NCI-H510A (cell line): ENCODE results near the gene USP1.

ENCODE experiments used
- DNase-seq: peaks from one replicate; lab custom pipeline; 2025; lab: John Stamatoyannopoulos, UW

The USP1 gene

DNA sequence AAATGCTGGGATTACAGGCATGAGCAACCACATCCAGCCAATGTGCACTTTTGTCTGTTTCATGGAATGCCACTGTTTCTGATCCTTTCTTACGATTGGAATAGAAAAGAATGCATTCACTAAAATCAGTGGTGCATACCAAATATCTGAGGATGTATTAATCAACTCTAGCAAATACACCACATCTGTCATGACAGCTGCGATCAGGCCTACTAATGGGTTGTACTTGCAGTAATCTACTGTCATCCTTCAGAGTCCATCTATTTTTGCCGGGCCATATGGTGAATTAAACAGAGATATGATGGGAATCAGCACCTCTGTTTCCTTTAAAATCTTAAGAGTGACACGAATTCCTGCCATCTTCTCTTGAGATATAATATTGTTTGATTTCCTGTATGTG lies 8.5 kb upstream of the USP1 start:
- DNase-seq, result no peak

DNA sequence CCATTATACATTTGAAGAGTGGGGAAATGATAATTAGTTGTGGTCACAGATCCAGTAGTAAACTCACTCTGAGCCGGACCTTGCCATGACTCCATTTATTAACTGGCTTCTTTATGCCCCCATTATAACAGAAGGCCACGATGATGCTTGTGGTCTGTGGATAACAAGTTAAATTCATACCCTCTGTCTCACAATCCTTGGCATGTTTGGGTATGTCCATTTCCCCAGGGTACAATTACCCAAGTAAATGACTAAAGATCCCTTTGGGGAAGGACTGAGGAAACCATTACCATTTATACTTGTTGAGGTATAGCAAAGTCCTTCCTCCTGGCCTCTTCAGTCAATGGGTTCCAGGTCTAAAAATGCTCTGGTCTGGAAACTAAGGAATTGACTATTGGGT lies 7.3 kb upstream of the USP1 start:
- DNase-seq, result no peak

DNA sequence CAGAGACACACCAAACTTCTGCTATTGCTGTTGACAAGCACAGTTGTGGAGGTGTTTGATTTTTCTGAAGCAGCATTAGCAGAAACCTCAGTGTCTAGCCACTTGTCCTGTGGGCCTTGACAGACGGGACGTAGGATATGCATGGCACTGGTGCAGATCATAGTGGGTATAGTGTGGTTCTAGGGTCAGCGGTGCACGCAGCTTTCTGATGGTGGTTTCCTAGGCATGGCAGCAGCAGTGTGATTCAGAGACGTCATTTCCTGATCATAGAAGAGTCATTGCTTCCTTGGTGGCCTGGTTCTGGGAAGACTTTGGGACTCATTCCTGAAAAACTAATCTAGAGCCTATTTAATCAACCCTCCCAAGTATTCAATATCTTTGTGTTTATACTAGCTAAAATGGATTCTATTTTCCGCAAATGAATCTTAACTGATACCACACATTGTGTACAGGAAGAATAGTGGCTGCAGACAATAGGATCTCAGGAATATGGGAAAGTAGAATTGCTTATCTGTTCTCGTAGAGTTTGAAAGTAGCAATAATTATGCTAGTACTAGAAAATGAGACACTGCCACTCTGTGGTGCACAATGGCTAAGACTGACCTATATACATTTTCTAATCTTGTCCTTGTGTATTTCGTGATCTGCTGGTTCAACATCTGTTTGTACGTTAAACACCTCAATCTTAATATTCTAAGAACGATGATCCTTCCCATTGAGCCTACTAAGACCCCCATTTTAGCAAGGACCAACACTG lies 2.8 kb upstream of the USP1 start:
- no peak for DNase-seq

DNA sequence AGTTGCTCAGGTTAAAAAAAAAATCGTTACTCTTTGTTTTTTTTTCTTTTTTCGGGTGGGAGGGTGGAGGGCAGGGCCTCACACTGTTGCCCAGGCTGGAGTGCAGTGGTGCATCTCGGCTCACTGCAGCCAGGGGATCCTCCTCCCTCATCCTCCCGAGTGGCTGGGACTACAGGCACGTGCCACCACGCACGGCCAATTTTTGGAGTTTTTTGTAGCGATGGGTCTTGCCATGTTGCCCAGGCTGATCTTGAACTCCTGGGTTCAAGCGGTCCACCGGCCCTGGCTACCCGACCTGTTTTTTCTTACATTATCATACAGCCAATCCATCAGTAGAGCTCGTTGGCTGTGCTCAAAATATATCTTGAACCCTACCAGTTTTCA lies 2.2 kb upstream of the USP1 start:
- DNase-seq, result no peak

DNA sequence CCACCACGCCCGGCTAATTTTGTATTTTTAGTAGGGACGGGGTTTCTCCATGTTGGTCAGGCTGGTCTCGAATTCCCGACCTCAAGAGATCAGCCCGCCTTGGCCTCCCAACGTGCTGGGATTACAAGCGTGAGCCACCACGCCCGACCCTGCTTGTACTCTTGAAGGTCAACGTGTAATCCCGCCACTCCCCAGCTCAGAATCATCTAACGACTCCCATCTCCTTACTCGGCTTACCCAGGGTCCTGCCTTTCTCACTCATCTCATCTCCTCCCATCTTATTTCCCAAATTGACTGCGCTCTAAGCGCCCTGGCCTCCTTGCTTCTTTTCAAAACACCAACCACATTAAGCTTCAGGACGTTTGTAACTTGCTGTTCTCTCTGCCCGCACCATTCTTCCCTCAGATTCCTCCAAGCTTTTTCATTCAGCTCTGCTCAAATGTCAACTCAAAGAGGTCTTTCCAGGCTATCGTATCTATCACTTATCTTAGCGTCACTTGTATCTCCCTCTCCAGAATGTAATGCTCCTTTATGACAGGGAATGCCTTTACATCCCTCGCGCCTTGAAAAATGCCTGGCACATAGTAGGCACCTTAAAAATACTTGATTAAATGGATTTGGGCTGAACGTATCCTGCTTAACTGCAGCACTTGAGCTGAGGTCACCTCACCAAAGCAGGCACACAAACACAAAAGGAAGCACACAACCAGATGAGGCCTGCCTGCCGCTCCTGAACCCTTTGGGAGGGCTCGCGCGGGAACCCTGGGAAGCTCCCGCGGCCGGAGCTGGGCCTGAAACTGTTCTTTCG lies 1.4 kb upstream of the USP1 start:
- DNase-seq, result peak; percentile 63

DNA sequence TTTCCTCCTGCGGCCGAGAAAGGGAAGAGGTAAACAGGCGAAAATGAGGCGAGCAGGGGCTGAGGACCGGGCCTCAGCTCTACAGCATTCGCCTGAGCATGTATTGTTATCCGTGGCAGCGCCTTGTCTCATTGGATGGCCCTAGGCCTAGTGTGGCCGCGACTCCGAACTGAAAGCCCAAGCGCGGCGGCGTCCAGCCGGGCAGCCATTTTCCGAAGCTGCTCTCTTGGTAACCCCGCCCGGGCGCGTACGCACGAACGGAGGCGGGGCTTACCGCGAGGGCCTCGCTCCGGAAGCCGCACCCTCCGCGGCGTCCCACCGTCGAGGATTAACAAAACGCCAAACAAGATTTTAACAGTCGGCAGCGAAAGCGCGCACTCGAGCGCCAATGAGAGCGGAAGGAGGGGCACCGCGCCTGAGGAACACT lies 797 bp upstream of the USP1 start:
- DNase-seq, result no peak

DNA sequence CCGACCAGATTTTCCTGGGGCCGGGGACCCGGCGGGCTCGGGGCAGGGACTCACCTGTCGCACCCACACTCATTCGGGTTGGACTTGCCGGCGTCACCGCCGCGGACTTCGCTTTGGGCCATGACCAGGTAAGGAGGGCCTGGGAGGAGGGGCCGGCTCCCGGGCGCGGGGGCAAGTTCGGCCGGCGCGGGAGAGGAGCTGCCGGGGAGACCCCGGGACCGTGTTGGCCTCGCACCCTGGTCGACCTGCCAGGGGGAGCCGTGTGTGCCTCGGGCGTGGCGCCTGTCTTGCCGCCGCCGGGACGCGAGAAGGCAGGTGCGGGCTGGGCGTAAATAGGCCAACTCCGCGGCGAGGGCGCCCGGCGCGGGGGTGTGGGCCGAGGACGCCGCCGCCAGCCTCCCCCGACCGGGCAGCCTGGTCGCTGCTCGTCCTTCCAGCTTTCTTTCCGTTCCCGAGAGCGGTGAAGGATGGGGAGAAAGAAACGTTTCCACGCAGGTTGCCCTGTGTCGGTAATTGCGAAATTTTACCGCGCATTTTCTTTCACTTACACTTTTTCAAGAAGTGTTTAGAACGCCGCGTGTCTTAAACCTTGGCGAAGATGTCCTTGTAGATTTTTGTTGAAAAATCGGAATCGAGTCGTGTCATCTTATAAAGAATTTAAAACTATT lies 558 bp downstream of the USP1 start:
- DNase-seq, result no peak

DNA sequence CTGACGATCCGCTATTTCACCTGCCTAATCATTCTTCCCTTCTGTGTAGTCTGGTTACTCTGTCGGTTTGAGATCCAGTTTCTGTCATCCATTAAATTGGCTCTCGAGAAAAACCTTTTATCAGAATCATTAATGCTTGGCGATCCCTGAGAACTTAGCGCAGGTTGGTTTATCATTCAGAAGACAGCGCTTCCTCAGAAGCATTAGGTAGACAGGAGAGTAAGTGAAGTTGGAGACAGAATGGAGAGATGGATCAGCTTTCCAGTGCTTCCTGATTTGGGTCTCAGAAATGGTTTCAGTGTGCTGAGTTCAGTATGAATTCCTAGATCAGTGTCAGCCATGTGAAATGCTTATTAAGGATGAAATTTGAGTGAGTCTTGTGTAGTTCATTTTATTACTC lies 1.3 kb downstream of the USP1 start:
- no peak for DNase-seq

DNA sequence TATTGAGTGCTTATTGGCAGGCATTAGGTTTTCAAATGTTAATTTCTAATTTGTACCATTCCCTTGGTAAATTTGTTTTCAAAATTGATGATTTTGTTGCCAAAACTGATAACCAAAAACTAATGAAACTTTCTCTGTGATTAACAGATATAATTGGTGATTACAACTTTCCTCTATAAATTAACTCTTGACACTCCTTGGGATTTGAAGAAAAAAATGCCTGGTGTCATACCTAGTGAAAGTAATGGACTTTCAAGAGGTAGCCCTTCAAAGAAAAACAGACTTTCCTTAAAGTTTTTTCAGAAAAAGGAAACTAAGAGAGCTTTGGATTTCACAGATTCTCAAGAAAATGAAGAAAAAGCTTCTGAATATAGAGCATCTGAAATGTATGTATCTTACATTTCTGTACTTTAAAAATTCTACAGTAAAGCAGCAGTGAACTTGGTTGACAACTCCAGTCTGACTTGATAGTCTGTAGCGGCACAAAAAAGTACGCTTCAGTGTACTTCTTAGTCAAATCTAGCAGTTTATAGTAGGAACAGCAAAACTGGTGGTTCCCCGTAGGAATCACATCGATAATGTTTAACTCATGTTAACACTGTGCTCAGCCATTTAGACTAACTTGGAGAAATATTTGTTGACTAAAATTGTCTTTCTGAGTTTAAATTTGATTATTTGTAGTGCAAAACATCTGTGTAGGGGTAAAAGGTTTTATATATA lies 3.0 kb downstream of the USP1 start:
- no peak for DNase-seq

DNA sequence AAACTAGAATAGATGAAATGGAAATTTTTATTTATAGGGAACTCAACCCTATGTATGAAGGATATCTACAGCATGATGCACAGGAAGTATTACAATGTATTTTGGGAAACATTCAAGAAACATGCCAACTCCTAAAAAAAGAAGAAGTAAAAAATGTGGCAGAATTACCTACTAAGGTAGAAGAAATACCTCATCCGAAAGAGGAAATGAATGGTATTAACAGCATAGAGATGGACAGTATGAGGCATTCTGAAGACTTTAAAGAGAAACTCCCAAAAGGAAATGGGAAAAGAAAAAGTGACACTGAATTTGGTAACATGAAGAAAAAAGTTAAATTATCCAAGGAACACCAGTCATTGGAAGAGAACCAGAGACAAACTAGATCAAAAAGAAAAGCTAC lies 7.9 kb downstream of the USP1 start:
- no peak for DNase-seq

DNA sequence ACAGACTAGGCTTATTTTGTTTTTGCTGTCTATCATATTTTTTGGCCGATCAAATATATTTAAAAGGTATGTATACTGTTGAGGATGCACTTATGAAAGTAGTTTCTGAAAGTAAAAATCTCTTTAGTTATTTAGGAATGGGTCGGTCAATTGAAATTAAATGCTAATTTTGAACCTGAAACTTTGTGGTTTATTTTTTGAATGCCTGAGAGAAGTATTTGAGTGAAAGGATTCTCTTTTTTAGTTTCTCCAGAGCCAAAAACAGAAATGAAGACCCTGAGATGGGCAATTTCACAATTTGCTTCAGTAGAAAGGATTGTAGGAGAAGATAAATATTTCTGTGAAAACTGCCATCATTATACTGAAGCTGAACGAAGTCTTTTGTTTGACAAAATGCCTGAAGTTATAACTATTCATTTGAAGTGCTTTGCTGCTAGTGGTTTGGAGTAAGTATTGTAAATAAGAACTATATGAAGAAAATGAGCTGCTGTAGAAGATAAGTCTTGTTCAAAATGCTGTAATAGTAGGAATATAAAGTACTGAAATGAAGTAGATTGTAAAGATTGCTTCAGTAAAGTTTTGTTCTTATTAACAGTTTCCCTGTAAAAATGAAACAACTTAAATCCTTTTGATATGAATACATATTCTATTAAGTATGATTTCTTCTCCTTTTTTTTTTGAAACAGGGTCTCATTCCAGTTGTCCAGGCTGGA lies 11.5 kb downstream of the USP1 start:
- DNase-seq, result no peak

DNA sequence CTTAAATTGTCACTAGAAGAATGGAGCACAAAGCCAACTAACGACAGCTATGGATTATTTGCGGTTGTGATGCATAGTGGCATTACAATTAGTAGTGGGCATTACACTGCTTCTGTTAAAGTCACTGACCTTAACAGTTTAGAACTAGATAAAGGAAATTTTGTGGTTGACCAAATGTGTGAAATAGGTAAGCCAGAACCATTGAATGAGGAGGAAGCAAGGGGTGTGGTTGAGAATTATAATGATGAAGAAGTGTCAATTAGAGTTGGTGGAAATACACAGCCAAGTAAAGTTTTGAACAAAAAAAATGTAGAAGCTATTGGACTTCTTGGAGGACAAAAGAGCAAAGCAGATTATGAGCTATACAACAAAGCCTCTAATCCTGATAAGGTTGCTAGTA lies 13.5 kb downstream of the USP1 start:
- DNase-seq, result no peak

DNA sequence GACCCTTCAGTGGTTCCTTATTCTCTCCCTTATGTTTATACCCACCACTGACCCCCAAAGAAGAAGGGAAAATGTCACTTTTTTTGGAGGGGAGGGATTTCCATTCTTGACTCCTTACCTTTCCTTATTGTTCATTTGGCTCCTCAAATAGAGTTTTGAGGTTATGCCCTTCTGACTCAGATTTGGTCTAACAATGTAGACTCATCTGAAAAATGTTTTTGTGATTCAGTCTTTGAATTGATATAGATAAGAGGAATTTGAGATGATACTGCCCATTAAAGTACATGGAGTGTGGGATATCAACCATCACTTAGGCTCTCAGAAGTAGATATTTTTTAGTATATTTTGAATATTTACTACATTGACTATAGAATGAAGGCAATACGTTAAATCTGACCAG lies 16.1 kb downstream of the USP1 start:
- DNase-seq, result no peak

DNA sequence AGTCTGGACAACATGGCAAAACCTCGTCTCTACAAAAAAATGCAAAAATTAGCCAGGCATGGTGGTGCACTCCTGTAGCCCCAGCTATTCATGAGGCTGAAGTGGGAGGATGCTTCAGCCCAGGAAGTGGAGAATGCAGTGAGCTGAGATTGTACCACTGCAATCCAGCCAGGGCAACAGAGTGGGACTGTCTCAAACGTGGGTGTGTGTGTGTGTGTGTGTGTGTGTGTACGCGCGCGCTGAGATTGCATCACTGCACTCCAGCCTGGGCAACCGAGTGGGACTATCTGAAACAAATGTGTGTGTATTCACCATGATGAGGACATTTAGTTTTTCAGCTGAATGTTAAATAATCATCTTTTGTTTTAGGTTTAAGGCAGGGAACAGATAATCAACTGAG lies 21.1 kb downstream of the USP1 start:
- DNase-seq, result no peak

DNA sequence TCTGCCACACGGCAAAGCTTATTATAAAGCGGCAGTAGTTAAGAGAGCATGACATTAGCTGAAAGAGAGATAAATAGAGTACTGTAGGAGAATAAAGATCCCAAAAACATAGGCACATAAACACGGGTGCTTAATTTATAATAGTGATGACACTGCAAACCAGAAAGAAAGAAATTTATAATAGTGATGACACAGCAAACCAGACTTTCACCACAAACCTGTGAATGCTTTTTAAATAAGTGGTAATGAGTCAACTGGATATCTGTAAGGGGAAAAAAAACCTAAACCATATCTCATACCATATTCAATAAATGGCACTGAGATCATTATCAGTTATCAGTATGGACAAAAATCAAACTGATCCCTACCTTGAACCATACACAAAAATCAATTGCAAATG lies 25.5 kb downstream of the USP1 start:
- no peak for DNase-seq

DNA sequence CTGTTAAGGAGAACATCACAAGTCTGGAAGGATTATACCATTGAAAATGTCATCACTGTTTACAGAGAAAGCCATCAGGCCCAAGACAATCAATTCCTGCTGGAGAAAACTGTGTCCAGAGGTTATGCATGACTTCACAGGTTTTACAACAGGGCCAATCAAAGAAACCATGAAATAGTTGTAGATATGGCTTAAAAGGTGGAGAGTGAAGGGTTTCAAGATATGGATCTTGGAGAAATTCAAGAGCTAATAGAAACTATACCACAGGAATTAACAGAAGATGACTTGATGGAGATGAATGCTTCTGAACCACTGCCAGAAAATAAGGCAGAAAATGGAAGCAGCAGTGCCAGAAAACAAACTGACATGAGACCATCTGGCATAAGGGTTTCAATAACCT lies 30.2 kb downstream of the USP1 start:
- no peak for DNase-seq

DNA sequence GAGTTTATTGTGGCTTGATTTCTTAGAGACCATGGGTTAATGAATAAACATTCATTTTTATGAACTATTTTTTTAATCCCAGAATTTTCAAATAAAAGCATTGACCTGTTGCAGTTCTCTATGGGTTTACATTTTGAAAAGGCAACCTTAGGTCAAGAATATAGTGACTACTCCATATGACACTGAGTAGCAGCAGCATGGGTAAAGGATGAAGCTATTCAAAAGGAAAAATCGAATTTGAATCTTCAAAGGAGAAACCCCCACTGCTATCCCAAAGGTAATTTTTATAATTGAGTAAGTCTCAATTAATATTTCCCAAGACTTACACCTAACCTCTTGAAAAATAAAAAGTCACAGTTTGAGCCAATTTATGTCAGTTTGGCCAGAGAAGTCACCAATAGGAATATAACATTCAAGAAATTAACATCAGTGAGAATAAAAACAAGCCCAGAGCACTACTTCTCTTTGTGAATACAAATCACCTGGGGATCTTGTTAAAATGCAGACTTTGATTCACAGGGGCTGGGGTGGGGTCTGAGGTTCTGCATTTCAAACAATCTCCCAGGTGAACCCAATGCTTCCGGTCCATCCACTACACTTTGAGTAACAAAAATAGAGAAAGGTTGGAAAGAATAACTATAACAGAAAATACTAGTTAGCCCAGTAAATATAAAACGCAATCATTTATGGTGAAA lies 39.8 kb downstream of the USP1 start:
- no peak for DNase-seq

DNA sequence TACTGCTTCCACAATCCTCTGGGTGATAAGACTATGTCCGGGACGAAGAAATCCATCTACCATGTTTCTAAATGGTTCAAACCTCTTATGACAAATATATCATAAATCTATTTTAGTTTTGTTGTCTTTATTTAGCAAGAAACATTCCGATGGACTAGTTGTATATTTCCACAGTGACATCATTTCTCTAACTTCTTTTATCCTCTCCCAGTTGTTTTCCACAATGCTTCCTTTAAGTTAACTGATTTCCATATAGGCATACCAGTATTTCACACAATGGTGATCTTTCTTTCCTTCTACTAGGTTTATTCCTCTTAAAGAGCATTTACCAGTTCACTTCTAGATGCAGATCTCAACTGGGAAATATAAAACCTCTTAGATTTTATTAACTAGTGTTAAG lies 44.8 kb downstream of the USP1 start:
- DNase-seq, result no peak

DNA sequence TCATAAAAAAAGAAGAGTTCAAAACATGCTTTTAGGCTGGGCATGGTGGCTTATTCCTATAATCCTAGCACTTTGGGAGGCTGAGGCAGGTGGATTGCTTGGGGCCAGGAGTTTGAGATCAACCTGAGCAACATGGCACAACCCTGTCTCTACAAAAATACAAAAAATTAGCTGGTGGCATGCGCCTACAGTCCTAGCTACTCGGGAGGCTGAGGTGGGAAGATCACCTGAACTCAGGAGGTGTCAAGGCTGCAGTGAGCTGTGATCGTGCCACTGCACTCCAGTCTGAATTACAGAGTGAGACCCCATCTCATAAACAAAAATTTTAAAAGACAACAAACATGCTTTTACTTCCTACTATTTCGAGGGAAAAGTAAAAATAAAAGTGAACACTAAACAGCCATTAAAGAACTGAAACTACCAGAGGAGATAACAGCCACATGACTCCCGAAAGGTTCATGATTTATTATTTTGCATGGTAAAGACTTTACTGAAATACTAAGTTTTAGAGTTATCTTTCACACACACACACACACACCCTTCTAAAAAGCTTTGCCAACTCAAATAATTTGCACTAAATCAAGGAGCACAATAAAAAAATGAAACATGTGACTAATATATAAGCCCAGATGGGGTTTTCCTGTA lies 48.1 kb downstream of the USP1 start:
- no peak for DNase-seq

DNA sequence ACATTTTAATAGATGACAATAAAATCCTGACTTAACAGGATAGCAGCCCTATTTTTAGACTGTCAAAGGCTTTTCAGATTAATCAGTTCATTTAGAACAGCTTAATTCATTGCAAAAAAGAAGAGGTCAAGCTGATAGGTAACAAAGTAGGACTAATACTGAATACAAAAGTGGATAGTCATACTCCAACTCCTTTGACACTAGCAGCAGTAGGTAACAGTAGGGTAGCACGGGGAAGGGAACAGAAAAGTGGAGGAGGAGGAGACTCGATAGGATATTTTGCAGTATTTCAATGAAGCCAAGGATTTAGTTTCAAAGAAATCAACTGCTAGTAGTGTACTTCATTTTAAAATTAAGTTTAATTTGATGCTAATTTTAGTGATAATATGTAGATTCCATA lies 51.1 kb downstream of the USP1 start:
- DNase-seq, result no peak

DNA sequence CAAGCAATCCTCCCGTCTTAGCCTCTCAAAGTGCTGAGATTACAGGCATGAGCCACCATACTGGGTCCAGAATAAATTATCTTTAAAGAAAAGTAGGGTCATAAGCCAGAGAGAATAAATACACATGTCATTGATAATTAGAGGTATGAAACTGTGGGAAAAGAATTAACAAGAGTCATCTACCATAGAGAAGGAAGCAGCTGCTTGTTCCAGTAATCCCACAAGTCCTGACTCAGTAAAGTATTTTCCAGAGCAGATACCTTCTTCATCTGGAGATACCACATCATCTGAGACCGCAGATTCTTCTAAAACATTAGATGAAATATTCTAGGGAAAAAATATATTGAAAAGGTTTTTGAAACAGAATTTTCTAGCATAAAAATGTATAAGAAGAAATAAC lies 55.7 kb downstream of the USP1 start:
- no peak for DNase-seq
